ENCODE data around the gene MPHOSPH9.

GRCh38 chr12:123153906-123154305 is 79.0 kb downstream of the MPHOSPH9 start:
- TF ChIP-seq CTCF (IDR thresholded peaks at IDR 0.05; ENCODE audit: extremely low read depth in 1 of 2, insufficient read depth in 1 of 2, low read depth in 1 of 2, low read length in 2 of 2) (no peak), POLR2A (IDR thresholded peaks at IDR 0.05; ENCODE audit: low read depth, low read length) (no peak), POLR2AphosphoS5 (IDR thresholded peaks at IDR 0.05; ENCODE audit: insufficient read depth, low read depth, low read length) (no peak), GATA2 (IDR thresholded peaks at IDR 0.05; ENCODE audit: insufficient read depth, insufficient read length, low read depth, low read length) (no peak), FOS (IDR thresholded peaks at IDR 0.05; ENCODE audit: borderline replicate concordance, insufficient read depth, low read length) (no peak), MYC (IDR thresholded peaks at IDR 0.05; ENCODE audit: low read depth, low read length) (no peak), MAX (IDR thresholded peaks at IDR 0.05; ENCODE audit: insufficient read depth, insufficient read length) (no peak), EZH2 (IDR thresholded peaks at IDR 0.05; ENCODE audit: borderline replicate concordance, low read depth, low read length, severe bottlenecking) (no peak)
